ENCODE results near the gene PRPF8. TPM values are rescaled to one million over a fixed set of nuclear protein-coding genes. Genes with fewer than 3 reads are reported as not detected.
A peak's percentile ranks its signal among the peaks of the same experiment; 100 is the strongest.

The PRPF8 gene
- total and polyA plus RNA-seq, 2 experiments from 2014 or later, result 178 to 246 TPM

DNA sequence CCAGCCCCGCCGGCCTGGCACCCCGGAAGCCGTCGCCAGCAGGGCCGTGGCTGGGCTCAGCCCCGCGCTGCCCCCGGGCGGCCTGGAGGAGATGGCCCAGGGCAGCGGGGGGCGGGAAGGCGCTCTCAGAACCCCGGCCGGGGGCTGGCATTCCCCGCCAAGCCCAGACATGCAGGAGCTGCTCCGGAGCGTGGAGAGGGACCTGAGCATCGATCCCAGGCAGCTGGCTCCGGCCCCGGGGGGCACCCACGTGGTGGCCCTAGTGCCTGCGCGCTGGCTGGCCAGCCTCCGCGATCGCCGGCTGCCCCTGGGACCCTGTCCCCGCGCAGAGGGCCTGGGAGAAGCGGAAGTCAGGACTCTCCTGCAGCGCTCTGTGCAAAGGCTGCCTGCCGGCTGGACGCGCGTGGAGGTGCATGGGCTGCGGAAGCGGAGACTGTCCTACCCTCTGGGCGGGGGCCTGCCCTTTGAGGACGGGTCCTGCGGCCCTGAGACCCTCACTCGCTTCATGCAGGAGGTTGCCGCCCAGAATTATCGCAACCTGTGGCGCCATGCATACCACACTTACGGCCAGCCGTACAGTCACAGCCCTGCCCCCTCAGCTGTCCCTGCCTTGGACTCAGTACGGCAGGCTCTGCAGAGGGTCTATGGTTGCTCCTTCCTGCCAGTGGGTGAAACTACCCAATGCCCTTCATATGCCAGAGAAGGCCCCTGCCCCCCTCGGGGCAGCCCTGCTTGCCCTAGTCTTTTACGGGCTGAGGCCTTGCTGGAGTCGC is 40.4 kb upstream of the PRPF8 start:
- no peaks in the 10 kb centered on the region; the same call in 2 of the 3 replicates for H3K4me1 Mint-ChIP-seq
- Histone ChIP-seq H3K36me3 (ENCODE audit: insufficient read depth) (no peaks in the 10 kb centered on the region), H2AFZ (peak overlapping the region; percentile 43; the same call in 1 of the 2 replicates), H3K4me2 (peak overlapping the region; percentile 89), H3K9me2 (ENCODE audit: insufficient read depth) (no peaks in the 10 kb centered on the region), H3F3A (replicated peaks; ENCODE audit: low read depth) (peaks cover 5% of the 10 kb centered on the region; the same call in 1 of the 2 replicates), H3K4me1 (ENCODE audit: insufficient read depth) (no peaks in the 10 kb centered on the region; the same call in 1 of the 2 replicates), H3K27ac (ENCODE audit: low read depth) (no peak overlapping the region), H3K4me3 (peak overlapping the region; percentile 68), H3K27me3 (ENCODE audit: insufficient read depth) (peaks cover 4% of the 10 kb centered on the region; the same call in 1 of the 2 replicates), H3K79me2 (replicated peaks; ENCODE audit: insufficient read depth) (no peaks in the 10 kb centered on the region), H4K20me1 (replicated peaks; ENCODE audit: insufficient read depth) (no peaks in the 10 kb centered on the region)
- H3K4me3 Mint-ChIP-seq, result peak overlapping the region; percentile 69
- H3K27ac Mint-ChIP-seq, result no peak overlapping the region
- H3K27me3 Mint-ChIP-seq (ENCODE audit: insufficient read depth, low read depth, poor library complexity), result peaks cover 32% of the 10 kb centered on the region
- H3K36me3 Mint-ChIP-seq (ENCODE audit: low read depth), result peaks cover 4% of the 10 kb centered on the region; the same call in 2 of the 3 replicates
- DNase-seq (ENCODE audit: low spot score), result peak; percentile 54
- ATAC-seq, result peak; percentile 34
- no peaks in the 10 kb centered on the region for H3K9me3 Mint-ChIP-seq
- TF ChIP-seq, protein P1, sequence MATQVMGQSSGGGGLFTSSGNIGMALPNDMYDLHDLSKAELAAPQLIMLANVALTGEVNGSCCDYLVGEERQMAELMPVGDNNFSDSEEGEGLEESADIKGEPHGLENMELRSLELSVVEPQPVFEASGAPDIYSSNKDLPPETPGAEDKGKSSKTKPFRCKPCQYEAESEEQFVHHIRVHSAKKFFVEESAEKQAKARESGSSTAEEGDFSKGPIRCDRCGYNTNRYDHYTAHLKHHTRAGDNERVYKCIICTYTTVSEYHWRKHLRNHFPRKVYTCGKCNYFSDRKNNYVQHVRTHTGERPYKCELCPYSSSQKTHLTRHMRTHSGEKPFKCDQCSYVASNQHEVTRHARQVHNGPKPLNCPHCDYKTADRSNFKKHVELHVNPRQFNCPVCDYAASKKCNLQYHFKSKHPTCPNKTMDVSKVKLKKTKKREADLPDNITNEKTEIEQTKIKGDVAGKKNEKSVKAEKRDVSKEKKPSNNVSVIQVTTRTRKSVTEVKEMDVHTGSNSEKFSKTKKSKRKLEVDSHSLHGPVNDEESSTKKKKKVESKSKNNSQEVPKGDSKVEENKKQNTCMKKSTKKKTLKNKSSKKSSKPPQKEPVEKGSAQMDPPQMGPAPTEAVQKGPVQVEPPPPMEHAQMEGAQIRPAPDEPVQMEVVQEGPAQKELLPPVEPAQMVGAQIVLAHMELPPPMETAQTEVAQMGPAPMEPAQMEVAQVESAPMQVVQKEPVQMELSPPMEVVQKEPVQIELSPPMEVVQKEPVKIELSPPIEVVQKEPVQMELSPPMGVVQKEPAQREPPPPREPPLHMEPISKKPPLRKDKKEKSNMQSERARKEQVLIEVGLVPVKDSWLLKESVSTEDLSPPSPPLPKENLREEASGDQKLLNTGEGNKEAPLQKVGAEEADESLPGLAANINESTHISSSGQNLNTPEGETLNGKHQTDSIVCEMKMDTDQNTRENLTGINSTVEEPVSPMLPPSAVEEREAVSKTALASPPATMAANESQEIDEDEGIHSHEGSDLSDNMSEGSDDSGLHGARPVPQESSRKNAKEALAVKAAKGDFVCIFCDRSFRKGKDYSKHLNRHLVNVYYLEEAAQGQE (IDR thresholded peaks at IDR 0.05; ENCODE audit: unreplicated experiment), result no peak
- TF ChIP-seq CREB1 (CRISPR knock-in tag; IDR thresholded peaks at IDR 0.05; ENCODE audit: low read depth) (no peak), STAT1 (IDR thresholded peaks at IDR 0.05; ENCODE audit: unreplicated experiment) (no peak), POLR2AphosphoS5 (IDR thresholded peaks at IDR 0.05; ENCODE audit: low read depth) (no peak), JUNB (IDR thresholded peaks at IDR 0.05; ENCODE audit: unreplicated experiment) (no peak), ZNF331 (CRISPR knock-in tag; IDR thresholded peaks at IDR 0.05; ENCODE audit: low read depth) (no peak), ZNF114 (CRISPR knock-in tag; IDR thresholded peaks at IDR 0.05) (no peak), EZH2 (IDR thresholded peaks at IDR 0.05; ENCODE audit: low read depth, unreplicated experiment) (no peak), NANOG (IDR thresholded peaks at IDR 0.05; ENCODE audit: borderline replicate concordance) (no peak), EZH2phosphoT487 (IDR thresholded peaks at IDR 0.05; ENCODE audit: unreplicated experiment) (no peak)
- TF ChIP-seq, protein P2, sequence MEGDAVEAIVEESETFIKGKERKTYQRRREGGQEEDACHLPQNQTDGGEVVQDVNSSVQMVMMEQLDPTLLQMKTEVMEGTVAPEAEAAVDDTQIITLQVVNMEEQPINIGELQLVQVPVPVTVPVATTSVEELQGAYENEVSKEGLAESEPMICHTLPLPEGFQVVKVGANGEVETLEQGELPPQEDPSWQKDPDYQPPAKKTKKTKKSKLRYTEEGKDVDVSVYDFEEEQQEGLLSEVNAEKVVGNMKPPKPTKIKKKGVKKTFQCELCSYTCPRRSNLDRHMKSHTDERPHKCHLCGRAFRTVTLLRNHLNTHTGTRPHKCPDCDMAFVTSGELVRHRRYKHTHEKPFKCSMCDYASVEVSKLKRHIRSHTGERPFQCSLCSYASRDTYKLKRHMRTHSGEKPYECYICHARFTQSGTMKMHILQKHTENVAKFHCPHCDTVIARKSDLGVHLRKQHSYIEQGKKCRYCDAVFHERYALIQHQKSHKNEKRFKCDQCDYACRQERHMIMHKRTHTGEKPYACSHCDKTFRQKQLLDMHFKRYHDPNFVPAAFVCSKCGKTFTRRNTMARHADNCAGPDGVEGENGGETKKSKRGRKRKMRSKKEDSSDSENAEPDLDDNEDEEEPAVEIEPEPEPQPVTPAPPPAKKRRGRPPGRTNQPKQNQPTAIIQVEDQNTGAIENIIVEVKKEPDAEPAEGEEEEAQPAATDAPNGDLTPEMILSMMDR (conservative IDR thresholded peaks at IDR 0.05; ENCODE audit: low read depth in 2 of 2), result no peak
- TF ChIP-seq, protein P3, sequence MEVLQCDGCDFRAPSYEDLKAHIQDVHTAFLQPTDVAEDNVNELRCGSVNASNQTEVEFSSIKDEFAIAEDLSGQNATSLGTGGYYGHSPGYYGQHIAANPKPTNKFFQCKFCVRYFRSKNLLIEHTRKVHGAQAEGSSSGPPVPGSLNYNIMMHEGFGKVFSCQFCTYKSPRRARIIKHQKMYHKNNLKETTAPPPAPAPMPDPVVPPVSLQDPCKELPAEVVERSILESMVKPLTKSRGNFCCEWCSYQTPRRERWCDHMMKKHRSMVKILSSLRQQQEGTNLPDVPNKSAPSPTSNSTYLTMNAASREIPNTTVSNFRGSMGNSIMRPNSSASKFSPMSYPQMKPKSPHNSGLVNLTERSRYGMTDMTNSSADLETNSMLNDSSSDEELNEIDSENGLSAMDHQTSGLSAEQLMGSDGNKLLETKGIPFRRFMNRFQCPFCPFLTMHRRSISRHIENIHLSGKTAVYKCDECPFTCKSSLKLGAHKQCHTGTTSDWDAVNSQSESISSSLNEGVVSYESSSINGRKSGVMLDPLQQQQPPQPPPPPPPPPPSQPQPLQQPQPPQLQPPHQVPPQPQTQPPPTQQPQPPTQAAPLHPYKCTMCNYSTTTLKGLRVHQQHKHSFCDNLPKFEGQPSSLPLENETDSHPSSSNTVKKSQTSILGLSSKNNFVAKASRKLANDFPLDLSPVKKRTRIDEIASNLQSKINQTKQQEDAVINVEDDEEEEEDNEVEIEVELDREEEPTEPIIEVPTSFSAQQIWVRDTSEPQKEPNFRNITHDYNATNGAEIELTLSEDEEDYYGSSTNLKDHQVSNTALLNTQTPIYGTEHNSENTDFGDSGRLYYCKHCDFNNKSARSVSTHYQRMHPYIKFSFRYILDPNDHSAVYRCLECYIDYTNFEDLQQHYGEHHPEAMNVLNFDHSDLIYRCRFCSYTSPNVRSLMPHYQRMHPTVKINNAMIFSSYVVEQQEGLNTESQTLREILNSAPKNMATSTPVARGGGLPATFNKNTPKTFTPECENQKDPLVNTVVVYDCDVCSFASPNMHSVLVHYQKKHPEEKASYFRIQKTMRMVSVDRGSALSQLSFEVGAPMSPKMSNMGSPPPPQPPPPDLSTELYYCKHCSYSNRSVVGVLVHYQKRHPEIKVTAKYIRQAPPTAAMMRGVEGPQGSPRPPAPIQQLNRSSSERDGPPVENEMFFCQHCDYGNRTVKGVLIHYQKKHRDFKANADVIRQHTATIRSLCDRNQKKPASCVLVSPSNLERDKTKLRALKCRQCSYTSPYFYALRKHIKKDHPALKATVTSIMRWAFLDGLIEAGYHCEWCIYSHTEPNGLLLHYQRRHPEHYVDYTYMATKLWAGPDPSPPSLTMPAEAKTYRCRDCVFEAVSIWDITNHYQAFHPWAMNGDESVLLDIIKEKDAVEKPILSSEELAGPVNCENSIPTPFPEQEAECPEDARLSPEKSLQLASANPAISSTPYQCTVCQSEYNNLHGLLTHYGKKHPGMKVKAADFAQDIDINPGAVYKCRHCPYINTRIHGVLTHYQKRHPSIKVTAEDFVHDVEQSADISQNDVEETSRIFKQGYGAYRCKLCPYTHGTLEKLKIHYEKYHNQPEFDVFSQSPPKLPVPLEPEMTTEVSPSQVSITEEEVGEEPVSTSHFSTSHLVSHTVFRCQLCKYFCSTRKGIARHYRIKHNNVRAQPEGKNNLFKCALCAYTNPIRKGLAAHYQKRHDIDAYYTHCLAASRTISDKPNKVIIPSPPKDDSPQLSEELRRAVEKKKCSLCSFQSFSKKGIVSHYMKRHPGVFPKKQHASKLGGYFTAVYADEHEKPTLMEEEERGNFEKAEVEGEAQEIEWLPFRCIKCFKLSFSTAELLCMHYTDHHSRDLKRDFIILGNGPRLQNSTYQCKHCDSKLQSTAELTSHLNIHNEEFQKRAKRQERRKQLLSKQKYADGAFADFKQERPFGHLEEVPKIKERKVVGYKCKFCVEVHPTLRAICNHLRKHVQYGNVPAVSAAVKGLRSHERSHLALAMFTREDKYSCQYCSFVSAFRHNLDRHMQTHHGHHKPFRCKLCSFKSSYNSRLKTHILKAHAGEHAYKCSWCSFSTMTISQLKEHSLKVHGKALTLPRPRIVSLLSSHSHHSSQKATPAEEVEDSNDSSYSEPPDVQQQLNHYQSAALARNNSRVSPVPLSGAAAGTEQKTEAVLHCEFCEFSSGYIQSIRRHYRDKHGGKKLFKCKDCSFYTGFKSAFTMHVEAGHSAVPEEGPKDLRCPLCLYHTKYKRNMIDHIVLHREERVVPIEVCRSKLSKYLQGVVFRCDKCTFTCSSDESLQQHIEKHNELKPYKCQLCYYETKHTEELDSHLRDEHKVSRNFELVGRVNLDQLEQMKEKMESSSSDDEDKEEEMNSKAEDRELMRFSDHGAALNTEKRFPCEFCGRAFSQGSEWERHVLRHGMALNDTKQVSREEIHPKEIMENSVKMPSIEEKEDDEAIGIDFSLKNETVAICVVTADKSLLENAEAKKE (CRISPR knock-in tag; IDR thresholded peaks at IDR 0.05), result no peak
- TF ChIP-seq, protein P4, sequence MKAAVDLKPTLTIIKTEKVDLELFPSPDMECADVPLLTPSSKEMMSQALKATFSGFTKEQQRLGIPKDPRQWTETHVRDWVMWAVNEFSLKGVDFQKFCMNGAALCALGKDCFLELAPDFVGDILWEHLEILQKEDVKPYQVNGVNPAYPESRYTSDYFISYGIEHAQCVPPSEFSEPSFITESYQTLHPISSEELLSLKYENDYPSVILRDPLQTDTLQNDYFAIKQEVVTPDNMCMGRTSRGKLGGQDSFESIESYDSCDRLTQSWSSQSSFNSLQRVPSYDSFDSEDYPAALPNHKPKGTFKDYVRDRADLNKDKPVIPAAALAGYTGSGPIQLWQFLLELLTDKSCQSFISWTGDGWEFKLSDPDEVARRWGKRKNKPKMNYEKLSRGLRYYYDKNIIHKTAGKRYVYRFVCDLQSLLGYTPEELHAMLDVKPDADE (IDR thresholded peaks at IDR 0.05), result no peak
